ENCODE measurements around the gene UNC5B.

GRCh38 chr10:71177651-71178199 lies 34.6 kb upstream of the UNC5B start:
- no peak for TF ChIP-seq CTCF (optimal IDR thresholded peaks at IDR 0.05 in 1 of 3, IDR thresholded peaks at IDR 0.05 in 1 of 3, conservative IDR thresholded peaks at IDR 0.05 in 1 of 3; ENCODE audit: extremely low read depth in 1 of 3, insufficient read depth in 2 of 3, low read length in 3 of 3)
- no peak for TF ChIP-seq EZH2 (IDR thresholded peaks at IDR 0.05; ENCODE audit: low read length)
